WTC11 (cell line): ENCODE measurements around the gene GPC6. TPM values are rescaled to one million over a fixed set of nuclear protein-coding genes. Genes with fewer than 3 reads are reported as not detected.

Source experiments
- ATAC-seq: fragments of 200-7000 bp; cut with Tn5 transposase; 2 replicates; pipeline ENCODE4 v1.10.0; 2021; ENCODE audit warnings: mild to moderate bottlenecking, moderate library complexity
- CTCF ChIA-PET: fragments of 300-600 bp; sonication (Branson Sonifier 250); formaldehyde crosslinking; loops from one replicate; lab custom pipeline; 2021; ENCODE audit warnings: antibody characterized with exemption; lab: Charles Lee
- POLR2A ChIA-PET: fragments of 350-600 bp; sonication (Branson Sonifier 250); formaldehyde crosslinking; loops from one replicate; lab custom pipeline; 2021; ENCODE audit warnings: antibody characterized with exemption; lab: Charles Lee
- DNase-seq: peaks from one replicate; pipeline ENCODE4 v3.0.0; 2021; ENCODE audit warnings: low spot score
- H3K27ac Mint-ChIP-seq: 2 replicates; pipeline ENCODE4 v1.8.0; 2021; ENCODE audit warnings: mixed read lengths
- H3K27me3 Mint-ChIP-seq: 2 replicates; pipeline ENCODE4 v1.8.0; 2021; ENCODE audit warnings: low read depth, mild to moderate bottlenecking, moderate library complexity, mixed read lengths
- H3K36me3 Mint-ChIP-seq: 2 replicates; pipeline ENCODE4 v1.8.0; 2021; ENCODE audit warnings: mixed read lengths
- H3K4me1 Mint-ChIP-seq: 2 replicates; pipeline ENCODE4 v1.8.0; 2022; ENCODE audit warnings: mixed read lengths
- H3K4me3 Mint-ChIP-seq: 2 replicates; pipeline ENCODE4 v1.8.0; 2021; ENCODE audit warnings: mild to moderate bottlenecking, moderate library complexity, mixed read lengths
- H3K9me3 Mint-ChIP-seq: 2 replicates; pipeline ENCODE4 v1.8.0; 2021; ENCODE audit warnings: mixed read lengths
- ATF6 ChIP-seq: sonication (generic); formaldehyde crosslinking; IDR thresholded peaks from 2 replicates; pipeline ENCODE4 v1.8.1; 2023; ENCODE audit warnings: mild to moderate bottlenecking, missing genetic modification reagents
- E2F1 ChIP-seq: sonication (generic); formaldehyde crosslinking; IDR thresholded peaks from 2 replicates; pipeline ENCODE4 v1.8.0; 2022; ENCODE audit warnings: mild to moderate bottlenecking, missing genetic modification reagents
- E2F4 ChIP-seq: sonication (generic); formaldehyde crosslinking; IDR thresholded peaks from 2 replicates; pipeline ENCODE4 v1.8.1; 2022; ENCODE audit warnings: low read depth, mild to moderate bottlenecking, moderate library complexity, missing genetic modification reagents, borderline replicate concordance
- EMX1 ChIP-seq: fragments of 250-450 bp; sonication (Bioruptor Pico); IDR thresholded peaks from 2 replicates; pipeline ENCODE4 v1.8.0; 2021; ENCODE audit warnings: mild to moderate bottlenecking
- ESRRA ChIP-seq: sonication (generic); formaldehyde crosslinking; IDR thresholded peaks from 2 replicates; pipeline ENCODE4 v1.8.1; 2022; ENCODE audit warnings: mild to moderate bottlenecking, missing genetic modification reagents, borderline replicate concordance
- ETV6 ChIP-seq: sonication (generic); formaldehyde crosslinking; IDR thresholded peaks from 2 replicates; pipeline ENCODE4 v1.8.1; 2022; ENCODE audit warnings: mild to moderate bottlenecking, missing genetic modification reagents
- FOXP1 ChIP-seq: sonication (generic); formaldehyde crosslinking; IDR thresholded peaks from 2 replicates; pipeline ENCODE4 v1.8.0; 2022; ENCODE audit warnings: missing genetic modification reagents, mild to moderate bottlenecking, moderate library complexity, borderline replicate concordance
- FOXP4 ChIP-seq: sonication (generic); formaldehyde crosslinking; IDR thresholded peaks from 2 replicates; pipeline ENCODE4 v1.8.0; 2022; ENCODE audit warnings: mild to moderate bottlenecking, missing genetic modification reagents
- NFATC4 ChIP-seq: fragments of 250-450 bp; sonication (Bioruptor Pico); IDR thresholded peaks from 2 replicates; pipeline ENCODE4 v1.9.0; 2021; ENCODE audit warnings: mild to moderate bottlenecking
- RORB ChIP-seq: fragments of 250-450 bp; sonication (Bioruptor Pico); IDR thresholded peaks from 2 replicates; pipeline ENCODE4 v1.9.0; 2021; ENCODE audit warnings: mild to moderate bottlenecking
- SMAD4 ChIP-seq: sonication (generic); formaldehyde crosslinking; IDR thresholded peaks from 2 replicates; pipeline ENCODE4 v1.8.0; 2022; ENCODE audit warnings: mild to moderate bottlenecking, missing genetic modification reagents
- TEAD1 ChIP-seq: sonication (generic); formaldehyde crosslinking; IDR thresholded peaks from 2 replicates; pipeline ENCODE4 v1.8.0; 2022; ENCODE audit warnings: mild to moderate bottlenecking, missing genetic modification reagents
- ZBTB21 ChIP-seq: sonication (generic); formaldehyde crosslinking; IDR thresholded peaks from 2 replicates; pipeline ENCODE4 v1.8.1; 2023; ENCODE audit warnings: mild to moderate bottlenecking, missing genetic modification reagents, borderline replicate concordance
- ZBTB43 ChIP-seq: sonication (generic); formaldehyde crosslinking; IDR thresholded peaks from 2 replicates; pipeline ENCODE4 v1.8.1; 2023; ENCODE audit warnings: mild to moderate bottlenecking, missing genetic modification reagents
- ZNF138 ChIP-seq: sonication (generic); formaldehyde crosslinking; conservative IDR thresholded peaks from 2 replicates; pipeline ENCODE4 v1.8.1; 2022; ENCODE audit warnings: mild to moderate bottlenecking, moderate library complexity, missing genetic modification reagents
- ZNF219 ChIP-seq: sonication (generic); formaldehyde crosslinking; IDR thresholded peaks from 2 replicates; pipeline ENCODE4 v1.8.0; 2023; ENCODE audit warnings: missing genetic modification reagents, mild to moderate bottlenecking, borderline replicate concordance
- ZNF425 ChIP-seq: fragments of 250-450 bp; sonication (Bioruptor Pico); conservative IDR thresholded peaks from 2 replicates; pipeline ENCODE4 v1.9.0; 2021; ENCODE audit warnings: mild to moderate bottlenecking
- ZSCAN18 ChIP-seq: fragments of 250-450 bp; sonication (Bioruptor Pico); IDR thresholded peaks from 2 replicates; pipeline ENCODE4 v2.1.2; 2022; ENCODE audit warnings: mild to moderate bottlenecking, moderate library complexity
- total RNA-seq: library from RNA; stranded (reverse); gene quantifications from 3 replicates; pipeline ENCODE4 v1.2.3, GENCODE V29; 2021

The GPC6 gene
- total RNA-seq, 1 experiment from 2014 or later: 19.5 TPM

- TF ChIP-seq ZNF425 (CRISPR knock-in tag) (no peak), TEAD1 (CRISPR knock-in tag) (no peak), ZBTB21 (CRISPR knock-in tag) (no peak), NFATC4 (CRISPR knock-in tag) (no peak), ZNF219 (CRISPR knock-in tag) (no peak), ESRRA (CRISPR knock-in tag) (no peak)
- TF ChIP-seq, all 79 proteins: peak for 0
Measured at GRCh38 chr13:94050039-94050438, 823.4 kb downstream of the GPC6 start (continued).

- H3K27ac Mint-ChIP-seq: no peak overlapping the region
- no peak overlapping the region for H3K4me3 Mint-ChIP-seq
- H3K36me3 Mint-ChIP-seq: no peaks in the 10 kb centered on the region
- ATAC-seq: no peak
- no peaks in the 10 kb centered on the region; the same call in 1 of the 2 replicates for H3K27me3 Mint-ChIP-seq
- H3K9me3 Mint-ChIP-seq: no peaks in the 10 kb centered on the region
- TF ChIP-seq ETV6: no peak
- no peak for TF ChIP-seq ATF6 (CRISPR knock-in tag)
- no peak for TF ChIP-seq E2F4 (CRISPR knock-in tag)
- no peak for TF ChIP-seq FOXP4 (CRISPR knock-in tag)
- no peak for TF ChIP-seq RORB (CRISPR knock-in tag)
- TF ChIP-seq ZNF138 (CRISPR knock-in tag): no peak
- TF ChIP-seq ZNF219 (CRISPR knock-in tag): no peak
- TF ChIP-seq SMAD4 (CRISPR knock-in tag): no peak
- no peak for TF ChIP-seq EMX1 (CRISPR knock-in tag)
- TF ChIP-seq, all 79 proteins: peak for 0
- ChIA-PET CTCF (no interaction called here), POLR2A (no interaction called here)
- no peak for DNase-seq
- no peaks in the 10 kb centered on the region for H3K4me1 Mint-ChIP-seq
Measured at GRCh38 chr13:94050686-94051085, 824.1 kb downstream of the GPC6 start.

- no peak overlapping the region for H3K4me3 Mint-ChIP-seq
Measured at GRCh38 chr13:94053986-94054593, 827.5 kb downstream of the GPC6 start.

More at GRCh38 chr13:94053986-94054593, 827.5 kb downstream of the GPC6 start:
- ATAC-seq (no peak), DNase-seq (no peak)
- Mint-ChIP-seq H3K36me3 (no peaks in the 10 kb centered on the region), H3K27ac (no peak overlapping the region), H3K9me3 (no peaks in the 10 kb centered on the region), H3K27me3 (no peaks in the 10 kb centered on the region; the same call in 1 of the 2 replicates), H3K4me1 (no peaks in the 10 kb centered on the region)
- TF ChIP-seq ZBTB43 (CRISPR knock-in tag) (no peak), ZSCAN18 (no peak), FOXP1 (CRISPR knock-in tag) (no peak), E2F1 (CRISPR knock-in tag) (no peak), ATF6 (CRISPR knock-in tag) (no peak)
- POLR2A ChIA-PET: no interaction called here
- CTCF ChIA-PET: no interaction called here
